Activated T-cell treated with anti-CD3 and anti-CD28 coated beads for 1 hour (primary cell): ENCODE data around the gene TMEM263.
"Not testable (repeated sequence)": the region's sequence is repeated elsewhere in the genome, so short reads cannot be mapped to it uniquely, and the experiment has no call there.

Experiments
- DNase-seq: peaks from one replicate; pipeline ENCODE4 v3.0.0-alpha.2; 2020; ENCODE audit warnings: low read depth

Gene TMEM263

DNA sequence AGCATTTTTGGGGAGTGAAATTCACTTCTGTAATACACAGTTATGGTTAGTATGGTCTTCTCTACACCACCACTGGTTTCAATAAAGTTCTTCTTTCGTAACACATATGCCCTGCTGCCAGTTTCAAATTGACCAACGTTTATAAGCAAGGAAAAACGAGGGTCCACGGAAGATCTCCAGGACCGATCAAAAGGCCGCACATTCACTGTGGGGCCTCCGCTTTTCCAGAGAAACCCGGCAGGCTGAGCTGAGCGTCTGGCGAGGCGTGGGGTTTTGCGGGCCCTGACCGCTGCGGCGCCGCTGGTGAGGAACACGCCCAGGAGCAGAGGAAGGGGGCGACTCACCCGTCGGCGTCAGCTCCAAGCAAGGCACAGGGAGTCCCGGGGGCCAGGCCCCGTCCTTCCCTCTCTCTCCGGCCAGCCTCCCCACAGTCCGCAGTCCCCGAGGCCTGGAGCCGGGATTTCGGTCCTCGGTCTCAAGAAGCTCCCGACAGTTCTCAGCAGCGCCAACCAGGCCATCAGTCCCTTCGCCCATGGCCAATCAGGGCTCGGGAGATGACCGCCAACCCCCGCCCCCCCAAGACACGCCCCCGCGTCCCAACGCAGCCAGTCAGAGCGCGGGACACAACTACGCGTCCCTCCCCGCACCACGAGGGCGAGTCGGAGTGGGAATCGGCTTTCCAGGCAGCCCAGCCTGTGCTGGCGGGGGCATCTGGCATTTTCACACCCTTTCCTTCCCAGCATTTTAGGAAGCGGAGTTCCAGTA lies 31.1 kb downstream of the TMEM263 start, which contains the start of gene MTERF2:
MTERF2 (minus strand) TSS at position 522 of the 765 bp plus-strand sequence. CDS start 8,432 bp downstream, outside the sequence.
- DNase-seq, result peak; percentile 68

DNA sequence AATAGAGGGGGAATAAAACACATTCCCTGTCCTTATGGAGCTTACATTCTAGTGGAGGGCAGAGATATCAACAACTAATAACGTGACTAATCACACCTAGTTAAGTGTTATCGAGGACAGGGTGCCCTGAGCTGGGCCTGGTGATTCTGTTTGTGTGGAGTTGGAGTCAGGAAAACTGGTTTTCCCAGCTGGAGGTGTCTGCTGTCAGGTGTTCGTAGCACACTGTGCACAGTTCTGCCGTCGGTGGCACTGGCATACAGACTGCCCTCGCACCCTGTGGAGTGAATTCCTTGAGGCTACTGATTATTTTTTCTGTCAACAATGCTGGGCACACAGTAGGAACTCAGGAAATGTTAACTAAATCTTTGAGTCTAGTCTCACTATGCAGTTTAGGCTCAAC lies 32.1 kb downstream of the TMEM263 start:
- no peak for DNase-seq

DNA sequence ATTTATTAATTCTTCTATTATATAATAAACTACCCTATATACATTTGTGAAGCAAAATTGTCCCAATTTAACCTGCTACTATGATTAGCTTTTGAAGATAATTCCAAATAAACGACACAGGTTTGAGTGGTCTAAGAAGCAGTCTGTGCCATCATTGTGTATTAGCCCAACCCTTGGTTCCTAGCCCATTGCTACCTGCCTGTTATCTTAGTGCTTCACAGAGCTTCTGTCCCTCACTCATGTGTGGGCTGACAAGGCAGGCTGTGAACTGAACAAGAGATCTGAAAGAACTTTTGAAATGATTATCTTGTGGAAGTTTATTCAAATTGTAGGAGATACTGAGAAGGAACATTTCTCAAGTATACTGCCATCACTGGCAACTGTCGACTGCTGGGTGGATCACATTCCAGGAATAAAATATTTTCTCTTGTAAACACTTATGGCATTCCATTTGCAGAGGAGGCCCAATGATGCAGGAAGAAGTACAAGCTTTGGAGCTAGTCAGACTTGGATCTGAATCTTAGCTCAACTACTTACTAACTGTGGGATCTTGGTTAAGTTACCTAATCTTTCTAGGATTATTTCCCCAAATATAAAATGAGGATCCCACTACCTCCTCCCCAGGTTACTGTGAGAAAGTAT lies 39.0 kb downstream of the TMEM263 start:
- DNase-seq, result no peak

DNA sequence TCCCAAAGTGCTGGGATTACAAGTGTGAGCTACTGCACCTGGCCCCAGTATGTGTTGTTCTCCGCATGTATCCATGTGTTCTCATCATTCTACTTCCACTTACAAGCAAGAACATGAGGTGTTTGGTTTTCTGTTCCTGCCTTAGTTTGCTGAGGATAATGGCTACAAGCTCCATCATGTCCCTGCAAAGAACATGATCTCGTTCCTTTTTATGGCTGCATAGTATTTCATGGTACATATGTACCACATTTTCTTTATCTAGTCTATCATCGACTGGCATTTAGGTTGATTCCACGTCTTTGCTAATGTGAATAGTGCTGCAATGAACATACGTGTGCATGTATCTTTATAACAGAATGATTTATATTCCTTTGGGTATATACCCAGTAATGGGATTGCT lies 40.4 kb downstream of the TMEM263 start:
- DNase-seq, result not testable (repeated sequence)

DNA sequence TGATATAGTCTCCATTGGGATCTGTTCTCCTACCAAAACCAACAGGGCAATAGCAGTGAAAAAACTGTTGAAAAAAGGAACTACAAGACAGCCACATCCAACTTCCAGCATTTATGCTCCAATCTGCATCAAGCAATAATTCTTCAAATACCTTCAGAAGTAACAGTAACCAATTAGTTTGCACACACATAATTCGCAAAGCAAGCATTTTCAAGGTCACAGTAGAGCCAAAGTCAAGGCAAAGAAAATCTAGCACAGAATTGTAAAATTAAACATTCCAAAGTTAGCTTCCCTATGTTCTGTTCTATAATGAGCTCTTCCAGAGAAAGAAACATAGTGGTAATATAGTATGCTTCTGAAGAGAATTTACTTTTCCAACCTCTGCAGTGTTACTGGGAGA lies 42.2 kb downstream of the TMEM263 start:
- DNase-seq, result no peak

DNA sequence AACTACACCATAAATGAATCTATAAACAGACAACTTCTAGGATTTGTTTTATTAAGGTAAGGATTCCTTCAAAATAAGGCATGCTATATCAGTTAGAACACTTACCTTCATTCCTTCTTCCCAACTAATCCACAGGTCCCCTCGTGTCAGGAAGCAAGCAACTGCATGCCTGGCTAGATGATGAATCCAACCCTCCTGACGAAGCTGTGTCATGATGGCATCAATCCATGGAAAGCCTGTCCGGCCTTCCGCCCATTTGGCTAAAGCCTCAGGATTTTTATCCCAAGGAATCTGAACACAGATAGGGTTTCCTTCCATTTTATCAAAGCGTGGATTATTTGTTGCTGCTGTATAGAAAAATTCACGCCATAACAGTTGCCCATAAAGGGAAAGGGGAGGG lies 43.7 kb downstream of the TMEM263 start:
- DNase-seq, result no peak

DNA sequence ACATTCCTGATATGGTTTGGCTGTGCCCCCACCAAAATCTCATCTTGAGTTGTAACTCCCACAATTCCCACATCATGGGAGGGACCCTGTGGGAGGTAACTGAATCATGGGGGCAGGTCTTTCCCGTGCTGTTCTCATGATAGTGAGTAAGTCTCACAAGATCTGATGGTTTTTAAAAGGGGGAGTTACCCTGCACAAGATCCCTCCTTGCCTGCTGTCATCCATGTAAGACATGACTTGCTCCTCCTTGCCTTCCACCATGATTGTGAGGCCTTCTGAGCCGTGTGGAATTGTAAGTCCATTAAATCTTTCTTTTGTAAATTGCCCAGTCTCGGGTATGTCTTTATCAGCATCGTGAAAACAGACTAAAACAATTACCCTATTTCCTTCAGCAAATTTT lies 47.0 kb downstream of the TMEM263 start:
- DNase-seq, result not testable (repeated sequence)

DNA sequence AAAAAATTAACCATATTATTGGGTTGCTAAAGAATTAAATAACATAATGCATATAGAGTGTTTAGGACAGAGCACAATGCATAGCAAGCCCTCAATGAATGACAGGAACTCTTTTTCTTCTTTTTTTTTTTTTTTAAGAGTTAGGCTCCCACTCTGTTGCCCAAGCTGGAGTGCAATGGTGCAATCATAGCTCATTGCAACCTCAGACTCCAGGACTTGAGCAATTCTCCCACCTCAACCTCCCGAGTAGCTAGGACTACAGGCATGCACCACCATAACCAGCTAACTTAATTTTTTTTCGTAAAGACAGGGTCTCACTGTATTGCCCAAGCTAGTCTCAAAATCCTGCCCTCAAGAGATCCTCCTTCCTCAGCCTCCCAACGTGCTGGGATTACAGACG lies 51.7 kb downstream of the TMEM263 start:
- DNase-seq, result no peak

DNA sequence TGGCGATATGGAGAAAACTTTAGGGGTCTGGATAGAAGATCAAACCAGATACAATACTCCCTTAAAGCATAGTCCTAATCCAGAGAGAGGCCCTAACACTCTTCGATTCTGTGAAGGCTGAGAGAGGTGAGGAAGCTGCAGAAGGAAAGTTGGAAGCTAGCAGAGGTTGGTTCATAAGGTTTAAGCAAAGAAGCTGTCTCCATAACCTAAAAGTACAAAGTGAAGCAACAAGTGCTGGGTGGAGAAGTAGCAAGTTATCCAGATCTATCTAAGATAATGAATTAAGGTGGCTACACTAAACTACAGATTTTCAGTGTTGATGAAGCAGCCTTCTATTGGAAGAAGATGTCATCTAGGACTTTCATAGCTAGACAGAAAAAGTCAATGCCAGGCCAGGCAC lies 55.8 kb downstream of the TMEM263 start:
- DNase-seq, result no peak

DNA sequence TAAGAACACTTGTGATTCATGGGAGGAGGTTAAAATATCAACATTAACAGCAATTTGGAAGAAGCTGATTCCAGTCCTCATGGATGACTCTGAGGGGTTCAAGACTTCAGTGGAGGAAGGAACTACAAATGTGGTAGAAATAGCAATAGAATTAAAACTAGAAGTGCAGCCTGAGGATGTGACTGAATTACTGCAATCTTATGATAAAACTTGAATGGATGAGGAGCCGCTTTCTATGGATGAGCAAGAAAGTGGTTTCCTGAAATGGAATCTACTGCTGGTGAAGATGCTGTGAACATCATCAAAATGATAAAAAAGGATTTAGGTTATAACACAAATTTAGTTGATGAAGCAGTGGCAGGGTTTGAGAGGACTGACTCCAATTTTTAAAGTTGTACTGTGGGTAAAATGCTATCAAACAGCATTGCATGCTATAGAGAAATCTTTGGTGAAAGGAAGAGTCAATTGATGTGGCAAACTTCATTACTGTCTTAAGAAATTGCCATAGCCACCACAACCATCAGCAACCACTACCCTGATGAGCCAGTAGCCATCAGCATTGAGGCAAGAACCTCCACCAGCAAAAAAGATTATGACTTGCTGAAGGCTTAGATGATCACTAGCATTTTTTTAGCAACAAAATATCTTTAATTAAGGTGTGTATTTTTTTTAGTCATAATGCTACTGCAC lies 57.2 kb downstream of the TMEM263 start:
- no peak for DNase-seq

DNA sequence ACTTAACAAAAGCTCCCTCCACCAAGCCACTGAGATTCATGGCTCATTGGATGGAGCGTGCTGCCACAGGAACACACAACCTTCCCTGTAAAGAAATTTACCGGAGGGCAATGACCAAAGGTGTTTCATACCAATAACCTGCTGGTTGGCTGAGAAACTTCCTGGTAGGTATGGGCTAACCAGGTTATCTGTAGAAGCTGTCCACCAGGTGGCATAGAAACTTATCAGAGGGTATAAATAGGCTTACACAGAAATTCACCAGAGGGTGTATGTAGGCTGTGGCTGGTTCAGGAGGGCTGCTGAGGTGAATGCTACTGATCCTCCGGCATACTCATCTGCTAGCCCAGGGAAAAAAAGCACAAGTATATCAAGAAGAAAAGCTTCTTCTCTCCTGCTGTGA lies 58.3 kb downstream of the TMEM263 start:
- no peak for DNase-seq

DNA sequence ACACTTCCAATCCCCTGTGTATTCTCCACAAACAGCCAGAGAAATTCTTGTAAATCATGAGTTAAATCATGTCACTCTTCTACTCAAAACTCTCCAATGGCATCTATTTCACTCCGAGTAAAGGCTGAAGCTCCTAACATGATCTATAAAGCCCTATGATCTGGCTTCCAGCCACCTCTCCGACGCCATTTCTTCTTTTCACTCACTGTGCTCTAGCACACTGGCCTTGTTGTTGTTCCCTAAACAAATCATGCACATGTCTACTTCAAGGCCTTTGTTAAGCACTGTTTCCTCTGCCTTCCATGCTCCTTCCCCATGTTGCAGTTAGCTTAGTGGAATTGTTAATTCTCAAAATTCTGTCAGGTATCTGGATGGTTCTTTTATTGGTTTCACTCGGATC lies 61.3 kb downstream of the TMEM263 start:
- DNase-seq, result no peak

DNA sequence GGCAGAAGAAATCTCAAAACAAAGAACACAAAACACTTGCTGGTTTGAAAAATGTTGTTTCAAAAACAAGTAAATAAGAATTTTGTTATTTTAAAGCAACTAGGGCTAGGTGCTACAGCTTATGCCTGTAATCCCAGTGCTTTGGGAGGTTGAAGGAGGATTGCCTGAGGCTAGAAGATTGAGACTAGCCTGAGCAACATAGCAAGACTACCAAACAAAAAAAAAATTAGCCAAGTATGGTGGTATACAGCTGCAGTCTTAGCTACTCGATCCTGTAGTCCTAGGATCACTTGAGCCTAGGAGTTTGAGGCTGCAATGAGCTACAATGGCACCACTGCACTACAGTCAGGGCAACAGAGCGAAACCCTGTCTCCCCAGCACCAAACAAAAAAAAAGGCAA lies 63.8 kb downstream of the TMEM263 start:
- no peak for DNase-seq
